ENCODE data around the gene RALGPS2. TPM values are rescaled to one million over a fixed set of nuclear protein-coding genes. Genes with fewer than 3 reads are reported as not detected.

The RALGPS2 gene
- total and polyA plus RNA-seq, 12 donors: 2.5 to 36.7 (median 12.9) TPM

- H3K36me3 ChIP-seq (replicated peaks in 1 of 2): no peaks in the 10 kb centered on the region
- no peaks in the 10 kb centered on the region for H3K4me1 ChIP-seq (replicated peaks in 1 of 2)
- intact Hi-C loops (cut with DNase I): no loop called here
- no peak overlapping the region for H3K27ac ChIP-seq
- H3K9me3 ChIP-seq (replicated peaks in 1 of 3): no peaks in the 10 kb centered on the region
- no peak for DNase-seq
- H3K4me3 ChIP-seq: no peak overlapping the region
- TF ChIP-seq CTCF (IDR thresholded peaks at IDR 0.05) (no peak), POLR2A (IDR thresholded peaks at IDR 0.05) (no peak)
- H3K27me3 ChIP-seq: no peaks in the 10 kb centered on the region
- WGBS, 4 donors: 85 to 95% (median 92%) methylated on average over 5 of the region's 5 CpGs
These were observed 32.3 kb upstream of the RALGPS2 start for GRCh38 chr1:178692564-178693327.

GRCh38 chr1:178693366-178693765 is 31.7 kb upstream of the RALGPS2 start:
- DNase-seq: no peak
- TF ChIP-seq POLR2A (IDR thresholded peaks at IDR 0.05): no peak
- no peak for TF ChIP-seq CTCF (IDR thresholded peaks at IDR 0.05)
- Histone ChIP-seq H3K4me1 (replicated peaks in 1 of 2) (no peaks in the 10 kb centered on the region), H3K27me3 (no peaks in the 10 kb centered on the region), H3K4me3 (no peak overlapping the region), H3K9me3 (replicated peaks in 1 of 3) (no peaks in the 10 kb centered on the region), H3K36me3 (replicated peaks in 1 of 2) (no peaks in the 10 kb centered on the region), H3K27ac (no peak overlapping the region)
- intact Hi-C loops (cut with DNase I): no loop called here
- WGBS, 4 donors: 60 to 95% (median 73%) methylated on average over 2 of the region's 2 CpGs

GRCh38 chr1:178694923-178695525 is 30.0 kb upstream of the RALGPS2 start:
- no peaks in the 10 kb centered on the region for H3K9me3 ChIP-seq (replicated peaks in 1 of 3)
- 75 to 85% (median 77%) methylated on average over 2 of the region's 2 CpGs for WGBS, 4 donors
- intact Hi-C loops (cut with DNase I): no loop called here
- no peaks in the 10 kb centered on the region for H3K27me3 ChIP-seq
- no peaks in the 10 kb centered on the region for H3K4me1 ChIP-seq (replicated peaks in 1 of 2)
- no peak overlapping the region for H3K27ac ChIP-seq
- no peak overlapping the region for H3K4me3 ChIP-seq
- no peak for DNase-seq
- no peak for TF ChIP-seq CTCF (IDR thresholded peaks at IDR 0.05)
- TF ChIP-seq POLR2A (IDR thresholded peaks at IDR 0.05): no peak
- no peaks in the 10 kb centered on the region for H3K36me3 ChIP-seq (replicated peaks in 1 of 2)

- H3K4me3 ChIP-seq: no peak overlapping the region
- no peaks in the 10 kb centered on the region for H3K27me3 ChIP-seq
- TF ChIP-seq CTCF (IDR thresholded peaks at IDR 0.05) (no peak), POLR2A (IDR thresholded peaks at IDR 0.05) (no peak)
- 64 to 75% (median 70%) methylated on average over 2 of the region's 2 CpGs for WGBS, 4 donors
- no peaks in the 10 kb centered on the region for H3K36me3 ChIP-seq (replicated peaks in 1 of 2)
- peak overlapping the region in 1 of 5 donors; percentile 4 for H3K27ac ChIP-seq
- no peaks in the 10 kb centered on the region for H3K4me1 ChIP-seq (replicated peaks in 1 of 2)
- DNase-seq: no peak
- no peaks in the 10 kb centered on the region for H3K9me3 ChIP-seq (replicated peaks in 1 of 3)
- intact Hi-C loops (cut with DNase I): no loop called here
These were observed 22.9 kb upstream of the RALGPS2 start for GRCh38 chr1:178702146-178702545.

Data from adrenal gland (tissue), 12 donors.